ENCODE data around the gene PHACTR3.

PHACTR3 gene

DNA sequence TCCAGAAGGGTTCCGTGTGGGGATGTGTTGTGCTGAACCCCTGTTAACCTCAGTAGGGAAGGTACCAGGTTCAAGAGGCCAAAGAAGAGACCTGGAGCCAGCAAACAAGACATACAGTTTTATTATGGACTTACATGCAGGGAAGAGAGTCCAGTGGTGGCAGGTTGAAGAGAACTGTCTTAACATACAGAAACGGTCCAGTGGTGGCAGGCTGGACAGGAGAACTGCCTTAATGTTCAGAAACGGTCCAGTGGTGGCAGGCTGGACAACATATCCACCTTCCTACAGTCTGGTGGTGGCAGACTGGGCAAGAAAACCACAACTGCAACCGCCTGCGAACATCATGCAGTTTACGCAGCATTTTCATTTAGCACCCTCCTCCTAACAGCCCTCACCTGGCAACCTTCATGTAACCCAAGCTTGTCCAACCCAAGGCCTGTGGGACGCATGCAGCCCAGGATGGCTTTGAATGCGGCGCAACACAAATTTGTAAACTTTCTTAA is 75.9 kb downstream of the PHACTR3 start:
- no peak for DNase-seq (ENCODE audit: extremely low read depth, low read depth)
- TF ChIP-seq, protein P1, sequence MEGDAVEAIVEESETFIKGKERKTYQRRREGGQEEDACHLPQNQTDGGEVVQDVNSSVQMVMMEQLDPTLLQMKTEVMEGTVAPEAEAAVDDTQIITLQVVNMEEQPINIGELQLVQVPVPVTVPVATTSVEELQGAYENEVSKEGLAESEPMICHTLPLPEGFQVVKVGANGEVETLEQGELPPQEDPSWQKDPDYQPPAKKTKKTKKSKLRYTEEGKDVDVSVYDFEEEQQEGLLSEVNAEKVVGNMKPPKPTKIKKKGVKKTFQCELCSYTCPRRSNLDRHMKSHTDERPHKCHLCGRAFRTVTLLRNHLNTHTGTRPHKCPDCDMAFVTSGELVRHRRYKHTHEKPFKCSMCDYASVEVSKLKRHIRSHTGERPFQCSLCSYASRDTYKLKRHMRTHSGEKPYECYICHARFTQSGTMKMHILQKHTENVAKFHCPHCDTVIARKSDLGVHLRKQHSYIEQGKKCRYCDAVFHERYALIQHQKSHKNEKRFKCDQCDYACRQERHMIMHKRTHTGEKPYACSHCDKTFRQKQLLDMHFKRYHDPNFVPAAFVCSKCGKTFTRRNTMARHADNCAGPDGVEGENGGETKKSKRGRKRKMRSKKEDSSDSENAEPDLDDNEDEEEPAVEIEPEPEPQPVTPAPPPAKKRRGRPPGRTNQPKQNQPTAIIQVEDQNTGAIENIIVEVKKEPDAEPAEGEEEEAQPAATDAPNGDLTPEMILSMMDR (IDR thresholded peaks at IDR 0.05; ENCODE audit: low read depth, low read length, missing control alignments), result no peak

DNA sequence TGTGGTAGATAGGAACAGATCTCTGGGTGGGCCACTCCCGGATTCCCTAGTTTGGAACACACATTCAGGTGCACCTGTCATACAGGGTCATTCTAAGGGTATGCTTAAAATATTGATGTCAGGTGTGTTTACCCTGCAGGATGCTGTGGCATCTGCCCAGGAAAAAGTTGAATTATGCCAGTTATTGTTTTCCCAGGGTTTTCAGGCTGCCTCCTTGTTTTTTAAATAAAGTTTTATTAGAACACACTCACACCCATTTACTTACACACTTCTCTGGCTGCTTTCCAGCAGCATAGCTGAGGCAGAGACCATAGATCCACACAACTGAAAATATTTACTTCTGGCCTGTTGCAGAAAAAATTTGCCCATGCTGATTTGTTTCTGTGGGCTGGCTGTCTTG is 76.5 kb downstream of the PHACTR3 start:
- H3K4me3 ChIP-seq (replicated peaks; ENCODE audit: low read depth, low read length), result no peak overlapping the region
- no peak for DNase-seq (ENCODE audit: extremely low read depth, low read depth)
- TF ChIP-seq, protein P1 (IDR thresholded peaks at IDR 0.05; ENCODE audit: low read depth, low read length, missing control alignments), result no peak

More for the DNA sequence above, 75.9 kb downstream of the PHACTR3 start:
- H3K4me3 ChIP-seq (replicated peaks; ENCODE audit: low read depth, low read length), result no peak overlapping the region

DNA sequence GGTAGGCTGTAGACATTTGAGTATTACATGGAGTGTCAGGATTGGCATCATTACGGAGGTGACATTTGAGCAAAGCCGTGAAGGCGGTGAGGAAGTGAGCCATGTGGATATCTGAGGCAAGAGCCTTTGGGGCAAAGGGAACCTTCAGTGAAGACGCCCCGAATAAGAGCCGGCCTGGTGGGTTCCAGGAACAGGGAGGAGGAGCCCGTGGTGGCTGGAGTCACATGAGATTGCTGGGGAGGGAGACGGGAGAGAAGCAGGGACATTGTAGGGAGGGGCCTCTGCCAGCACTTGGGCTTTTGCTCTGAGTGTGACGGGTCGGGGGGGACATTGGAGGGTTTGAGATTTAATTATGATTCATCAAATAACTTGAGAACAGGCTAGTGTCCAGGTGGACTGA is 78.3 kb downstream of the PHACTR3 start:
- DNase-seq (ENCODE audit: extremely low read depth, low read depth), result no peak

DNA sequence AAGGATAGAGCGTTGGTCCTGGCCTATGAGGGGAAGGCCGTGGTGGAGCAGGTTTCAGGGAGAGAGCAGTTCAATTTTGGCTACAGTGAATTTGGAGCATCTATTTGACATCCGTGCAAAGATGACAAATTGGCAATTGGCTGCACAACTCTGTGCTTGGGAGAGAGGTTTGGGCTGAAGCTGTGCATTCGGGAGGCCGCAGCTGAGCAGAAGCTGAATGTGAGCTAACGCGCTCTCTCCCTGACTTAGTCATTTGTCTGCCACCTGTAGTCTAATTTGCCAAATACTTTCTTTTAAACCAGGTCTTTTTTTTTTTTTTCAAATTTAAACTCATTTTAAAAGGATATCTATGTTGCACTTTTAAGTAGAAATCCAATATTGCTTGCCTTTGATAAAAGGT is 78.8 kb downstream of the PHACTR3 start:
- TF ChIP-seq, protein P1 (IDR thresholded peaks at IDR 0.05; ENCODE audit: low read depth, low read length, missing control alignments), result no peak
- H3K4me3 ChIP-seq (replicated peaks; ENCODE audit: low read depth, low read length), result no peak overlapping the region
- no peak for DNase-seq (ENCODE audit: extremely low read depth, low read depth)

More for the DNA sequence above, 78.3 kb downstream of the PHACTR3 start:
- TF ChIP-seq, protein P1 (IDR thresholded peaks at IDR 0.05; ENCODE audit: low read depth, low read length, missing control alignments), result no peak
- H3K4me3 ChIP-seq (replicated peaks; ENCODE audit: low read depth, low read length), result no peak overlapping the region

DNA sequence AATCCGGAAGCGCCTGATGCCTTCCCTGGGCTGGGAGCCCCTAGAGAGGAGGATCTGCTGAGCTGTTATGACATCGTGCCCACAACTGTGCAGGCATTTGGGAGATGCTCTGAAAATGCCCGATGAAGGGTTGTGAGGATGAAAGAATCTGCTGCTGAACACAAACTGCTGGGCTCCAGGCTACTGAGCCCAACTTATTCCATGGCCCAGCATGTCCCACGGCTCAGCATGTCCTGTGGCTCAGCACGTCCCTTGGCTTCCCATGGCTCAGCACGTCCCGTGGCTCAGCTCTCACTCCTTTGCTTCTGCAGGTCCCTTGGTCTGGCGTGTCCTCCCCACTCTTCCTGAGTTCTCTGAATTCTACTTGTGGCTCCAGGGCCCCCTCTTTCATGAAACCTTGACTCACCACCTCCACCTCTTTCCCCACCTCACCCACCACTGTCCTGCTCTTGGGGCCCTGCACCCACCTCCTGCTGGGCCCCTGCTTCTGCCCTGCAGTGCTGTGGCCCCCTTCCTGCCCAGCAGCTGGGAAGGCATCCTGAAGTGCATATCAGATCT is 80.4 kb downstream of the PHACTR3 start:
- no peak for DNase-seq (ENCODE audit: extremely low read depth, low read depth)
- TF ChIP-seq, protein P1 (IDR thresholded peaks at IDR 0.05; ENCODE audit: low read depth, low read length, missing control alignments), result no peak
- H3K4me3 ChIP-seq (replicated peaks; ENCODE audit: low read depth, low read length), result no peak overlapping the region

DNA sequence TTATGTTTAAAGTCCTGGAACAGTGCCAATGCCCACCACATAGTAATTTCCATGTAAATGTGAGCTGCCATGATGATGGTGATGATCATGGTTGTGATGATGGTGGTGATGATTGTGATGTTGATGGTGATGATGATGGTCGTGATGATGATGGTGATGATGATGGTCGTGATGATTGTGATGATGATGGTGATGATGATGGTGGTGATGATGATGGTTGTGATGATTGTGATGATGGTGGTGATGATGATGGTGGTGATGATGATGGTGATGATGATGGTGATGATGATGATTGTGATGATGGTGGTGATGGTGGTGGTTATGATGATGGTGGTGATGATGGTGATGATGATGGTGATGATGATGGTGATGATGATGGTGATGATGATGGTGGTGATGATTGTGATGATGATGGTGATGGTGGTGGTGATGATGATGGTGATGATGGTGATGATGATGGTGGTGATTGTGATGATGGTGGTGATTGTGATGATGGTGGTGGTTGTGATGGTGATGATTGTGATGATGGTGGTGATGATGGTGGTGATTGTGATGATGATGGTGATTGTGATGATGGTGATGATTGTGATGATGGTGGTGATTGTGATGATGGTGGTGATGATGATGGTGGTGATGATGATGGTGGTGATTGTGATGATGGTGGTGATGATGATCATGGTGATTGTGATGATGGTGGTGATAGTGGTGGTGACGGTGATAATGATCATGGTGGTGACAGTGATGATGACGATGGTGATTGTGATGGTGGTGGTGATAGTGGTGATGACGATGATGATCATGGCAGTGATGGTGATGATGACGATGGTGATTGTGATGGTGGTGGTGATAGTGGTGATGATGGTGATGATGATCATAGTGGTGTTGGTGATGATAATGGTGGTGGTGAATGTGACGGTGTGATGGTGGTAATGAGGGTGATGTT is 82.3 kb downstream of the PHACTR3 start:
- no peak overlapping the region for H3K4me3 ChIP-seq (replicated peaks; ENCODE audit: low read depth, low read length)
- TF ChIP-seq, protein P1 (IDR thresholded peaks at IDR 0.05; ENCODE audit: low read depth, low read length, missing control alignments), result no peak
- DNase-seq (ENCODE audit: extremely low read depth, low read depth), result no peak

Measured in HFF-Myc (cell line).